H1 (cell line): ENCODE results near the gene TRPV4. TPM values are rescaled to one million over a fixed set of nuclear protein-coding genes. Genes with fewer than 3 reads are reported as not detected.

Source experiments
- CTCF ChIA-PET: fragments of 300-600 bp; sonication (Branson Sonifier 250); formaldehyde crosslinking; loops from one replicate; lab custom pipeline; 2021; ENCODE audit not compliant: partially characterized antibody; lab: Charles Lee
- POLR2A ChIA-PET: fragments of 300-600 bp; sonication (Branson Sonifier 250); formaldehyde crosslinking; loops from one replicate; lab custom pipeline; 2021; ENCODE audit warnings: inconsistent platforms; ENCODE audit not compliant: partially characterized antibody; lab: Charles Lee
- DNase-seq, 2 experiments: peaks; one replicate each; pipeline versions ENCODE4 v3.0.0 to v3.0.0-alpha.2; 2010 to 2022; ENCODE audit warnings: low spot score in 2 of 2, low read depth in 1 of 2, mixed read lengths in 1 of 2
- FAIRE-seq: peaks from 2 replicates; lab custom pipeline; 2011; peaks lifted over from hg19 to GRCh38; lab: Jason Lieb, UNC
- H2AFZ ChIP-seq: 2 replicates; pipeline ENCODE4 v1.8.1; 2012; ENCODE audit warnings: low read length, inconsistent platforms
- H2AK5ac ChIP-seq: 2 replicates; pipeline ENCODE4 v1.6.1; 2013; ENCODE audit warnings: low read depth, low read length
- H2BK120ac ChIP-seq: replicated peaks from 2 replicates; pipeline ENCODE3; 2013; ENCODE audit warnings: low read depth, low read length, inconsistent platforms
- H2BK12ac ChIP-seq: 2 replicates; pipeline ENCODE4 v1.6.1; 2013; ENCODE audit warnings: low read depth, low read length
- H2BK15ac ChIP-seq: 2 replicates; pipeline ENCODE4 v1.6.1; 2013; ENCODE audit warnings: low read length
- H2BK20ac ChIP-seq: 2 replicates; pipeline ENCODE4 v1.6.1; 2013; ENCODE audit warnings: low read length
- H2BK5ac ChIP-seq: 2 replicates; pipeline ENCODE4 v1.6.1; 2013; ENCODE audit warnings: low read depth, low read length
- H3K14ac ChIP-seq: 2 replicates; pipeline ENCODE4 v1.6.1; 2013; ENCODE audit warnings: inconsistent platforms; ENCODE audit not compliant: insufficient read length
- H3K18ac ChIP-seq: 2 replicates; pipeline ENCODE4 v1.6.1; 2013; ENCODE audit warnings: low read length; ENCODE audit errors: extremely low read depth
- H3K23ac ChIP-seq: 2 replicates; pipeline ENCODE4 v1.6.1; 2013; ENCODE audit warnings: inconsistent platforms; ENCODE audit not compliant: insufficient read length
- H3K23me2 ChIP-seq: 2 replicates; pipeline ENCODE4 v1.6.1; 2013; ENCODE audit warnings: low read depth, low read length
- H3K27ac ChIP-seq: 2 replicates; pipeline ENCODE4 v1.6.1; 2011; ENCODE audit warnings: low read depth, low read length, inconsistent platforms
- H3K27me3 ChIP-seq, 4 experiments: replicated peaks in 1 of 4; 1 replicate in 1 of 4; 2 replicates in 3 of 4; pipeline versions ENCODE4 v1.6.1 to v1.8.1; 2011 to 2013; ENCODE audit warnings: low read length in 3 of 4, mild to moderate bottlenecking in 3 of 4, inconsistent platforms in 2 of 4, mixed read lengths in 2 of 4, moderate library complexity in 1 of 4; ENCODE audit not compliant: control insufficient read depth in 3 of 4, insufficient read depth in 3 of 4; ENCODE audit errors: extremely low read depth in 1 of 4
- H3K36me3 ChIP-seq, 4 experiments: 2 replicates each; pipeline versions ENCODE4 v1.6.1 to v1.8.1; 2011 to 2013; ENCODE audit warnings: mild to moderate bottlenecking in 4 of 4, low read length in 3 of 4, moderate library complexity in 2 of 4, control low read depth in 1 of 4, inconsistent platforms in 1 of 4; ENCODE audit not compliant: insufficient read depth in 4 of 4, control insufficient read depth in 2 of 4
- H3K4ac ChIP-seq: replicated peaks from 2 replicates; pipeline ENCODE3; 2013; ENCODE audit warnings: low read length, low read depth, mixed read lengths, inconsistent platforms; ENCODE audit not compliant: insufficient read length
- H3K4me1 ChIP-seq, 4 experiments: replicated peaks in 1 of 4; 1 replicate in 1 of 4; 2 replicates in 3 of 4; pipeline versions ENCODE4 v1.6.1 to v1.8.1; 2011 to 2013; ENCODE audit warnings: low read length in 3 of 4, inconsistent platforms in 2 of 4, mixed read lengths in 1 of 4; ENCODE audit not compliant: insufficient read depth in 4 of 4, control insufficient read depth in 3 of 4
- H3K4me2 ChIP-seq, 2 experiments: 2 replicates each; pipeline versions ENCODE4 v1.6.1 to v1.8.1; 2011 to 2013; ENCODE audit warnings: low read depth in 2 of 2, low read length in 2 of 2, control low read depth in 1 of 2, inconsistent platforms in 1 of 2, mild to moderate bottlenecking in 1 of 2; ENCODE audit not compliant: insufficient read depth in 1 of 2
- H3K4me3 ChIP-seq, 4 experiments: fragments of 200-600, 300-600 bp in 1 of 4; sonication (generic), shearing (Covaris generic), sonication (Bioruptor Twin) in 1 of 4; 2 replicates each; pipeline versions ENCODE4 v1.5.1 to v1.8.1; 2011 to 2016; ENCODE audit warnings: low read length in 4 of 4, low read depth in 3 of 4, control low read depth in 2 of 4, inconsistent platforms in 2 of 4, mild to moderate bottlenecking in 2 of 4, mixed read lengths in 1 of 4, moderate library complexity in 1 of 4; ENCODE audit not compliant: insufficient read depth in 2 of 4; ENCODE audit errors: extremely low read depth in 1 of 4
- H3K56ac ChIP-seq: replicated peaks from 2 replicates; pipeline ENCODE3; 2013; ENCODE audit warnings: low read depth, mild to moderate bottlenecking, mixed read lengths, low read length, inconsistent platforms; ENCODE audit not compliant: insufficient read length
- H3K79me1 ChIP-seq: 2 replicates; pipeline ENCODE4 v1.6.1; 2013; ENCODE audit warnings: low read depth, low read length, control low read depth
- H3K79me2 ChIP-seq, 2 experiments: 2 replicates each; pipeline versions ENCODE4 v1.6.1 to v1.8.1; 2012 to 2013; ENCODE audit warnings: low read length in 2 of 2, mild to moderate bottlenecking in 2 of 2, inconsistent platforms in 1 of 2; ENCODE audit not compliant: insufficient read depth in 2 of 2, control insufficient read depth in 1 of 2
- H3K9ac ChIP-seq, 4 experiments: replicated peaks in 1 of 4; 1 replicate in 1 of 4; 2 replicates in 3 of 4; pipeline versions ENCODE4 v1.6.1 to v1.8.1; 2011 to 2013; ENCODE audit warnings: low read depth in 3 of 4, low read length in 3 of 4, control low read depth in 2 of 4, mild to moderate bottlenecking in 2 of 4, moderate library complexity in 2 of 4, inconsistent platforms in 1 of 4; ENCODE audit errors: extremely low read depth in 1 of 4
- H3K9me3 ChIP-seq, 2 experiments: 2 replicates each; pipeline versions ENCODE4 v1.6.1 to v1.8.1; 2012 to 2013; ENCODE audit warnings: mild to moderate bottlenecking in 2 of 2, moderate library complexity in 2 of 2, control low read depth in 1 of 2, inconsistent platforms in 1 of 2, low read depth in 1 of 2, low read length in 1 of 2, mixed read lengths in 1 of 2; ENCODE audit not compliant: insufficient read depth in 2 of 2
- H4K20me1 ChIP-seq, 2 experiments: replicated peaks in 1 of 2; 2 replicates each; pipeline versions ENCODE3 to v1.8.1; 2011 to 2013; ENCODE audit warnings: inconsistent platforms in 2 of 2, low read length in 2 of 2, mild to moderate bottlenecking in 1 of 2; ENCODE audit not compliant: insufficient read depth in 2 of 2, control insufficient read depth in 1 of 2
- H4K5ac ChIP-seq: 2 replicates; pipeline ENCODE4 v1.6.1; 2013; ENCODE audit warnings: low read length, low read depth, mixed read lengths, inconsistent platforms; ENCODE audit not compliant: insufficient read length
- H4K8ac ChIP-seq: 2 replicates; pipeline ENCODE4 v1.8.0; 2013; ENCODE audit warnings: mild to moderate bottlenecking, moderate library complexity, low read length, inconsistent platforms; ENCODE audit not compliant: insufficient read depth; ENCODE audit errors: extremely low read depth
- H4K91ac ChIP-seq: replicated peaks from 2 replicates; pipeline ENCODE3; 2013; ENCODE audit warnings: low read length, mixed read lengths, inconsistent platforms; ENCODE audit not compliant: insufficient read length
- BCL11A ChIP-seq, 2 experiments: IDR thresholded peaks; one replicate each; pipeline ENCODE4 v1.6.1; 2011; ENCODE audit warnings: low read depth in 2 of 2, low read length in 2 of 2, mild to moderate bottlenecking in 2 of 2
- BRCA1 ChIP-seq: IDR thresholded peaks from 2 replicates; pipeline ENCODE4 v1.6.1; 2012; ENCODE audit warnings: low read depth, low read length, improper control_type of control experiment
- CEBPB ChIP-seq: IDR thresholded peaks from 2 replicates; pipeline ENCODE4 v1.6.1; 2012; ENCODE audit warnings: low read depth, low read length
- GABPA ChIP-seq: IDR thresholded peaks from 2 replicates; pipeline ENCODE4 v1.6.1; 2011; ENCODE audit warnings: mild to moderate bottlenecking, low read length, moderate library complexity, borderline replicate concordance; ENCODE audit not compliant: insufficient read depth
- NRF1 ChIP-seq: IDR thresholded peaks from 2 replicates; pipeline ENCODE4 v1.6.1; 2011; ENCODE audit warnings: mild to moderate bottlenecking, low read depth, low read length, improper control_type of control experiment
- RNF2 ChIP-seq: fragments of 200-900, 300-1000 bp; sonication (generic); IDR thresholded peaks from 2 replicates; pipeline ENCODE4 v1.7.1; 2016; ENCODE audit warnings: borderline replicate concordance, low read depth, mild to moderate bottlenecking, antibody characterized with exemption, low read length; ENCODE audit not compliant: poor library complexity, severe bottlenecking; ENCODE audit errors: missing control alignments
- SP4 ChIP-seq: IDR thresholded peaks from 2 replicates; pipeline ENCODE4 v1.6.1; 2012; ENCODE audit warnings: low read length, inconsistent platforms
- SUZ12 ChIP-seq: fragments of 200-600 bp; sonication (generic); IDR thresholded peaks from 2 replicates; pipeline ENCODE4 v1.6.1; 2012; ENCODE audit warnings: mild to moderate bottlenecking, inconsistent platforms, low read length, moderate library complexity, mixed read lengths
- TAF7 ChIP-seq: optimal IDR thresholded peaks from 2 replicates; pipeline ENCODE3; 2011; ENCODE audit warnings: low read depth, mild to moderate bottlenecking, inconsistent platforms, low read length, moderate library complexity, borderline replicate concordance
- TCF12 ChIP-seq: IDR thresholded peaks from 2 replicates; pipeline ENCODE4 v1.6.1; 2011; ENCODE audit warnings: low read depth, mild to moderate bottlenecking, low read length
- YY1 ChIP-seq: IDR thresholded peaks from 2 replicates; pipeline ENCODE4 v1.6.1; 2011; ENCODE audit warnings: low read depth, mild to moderate bottlenecking, low read length
- WGBS, 2 experiments: shearing (Covaris generic) in 1 of 2; methylation state at CpG; one replicate each; pipeline versions ENCODE4 v1.1.6 to v1.1.7; 2013 to 2015; ENCODE audit warnings: low lambda C conversion rate in 2 of 2, mixed read lengths in 2 of 2, inconsistent platforms in 1 of 2, low coverage in 1 of 2, missing lambda C conversion rate in 1 of 2; ENCODE audit not compliant: insufficient replicate concordance in 2 of 2, insufficient coverage in 1 of 2, insufficient read length in 1 of 2; ENCODE audit errors: extremely low coverage in 1 of 2, missing lambda C conversion rate in 1 of 2; 5-methylcytosine and 5-hydroxymethylcytosine counted together
- polyA plus RNA-seq, 7 experiments: library from polyadenylated mRNA; depleted of rRNA in 3 of 7; stranded (reverse) in 5 of 7; unstranded in 2 of 7; fragments of >200 nt in 5 of 7; fragments of 200-250 nt in 2 of 7; gene quantifications; 1 replicate in 5 of 7; 2 replicates in 1 of 7; 4 replicates in 1 of 7; pipeline versions ENCODE4 v1.2.1 to v1.2.3, GENCODE V29; 2011 to 2013; ENCODE audit warnings: missing spikeins in 2 of 7, mixed read lengths in 2 of 7
- total RNA-seq: library from RNA; stranded (reverse); fragmentation: NEBNext Ultra II Directional; extraction: Animal tissue kit (Norgen Biotek cat#: 25700); gene quantifications from 2 replicates; pipeline ENCODE4 v1.2.1, GENCODE V29; 2021
- TF ChIP-seq, protein P1 (sequence below): IDR thresholded peaks from 2 replicates; pipeline ENCODE4 v1.6.1; 2012; ENCODE audit warnings: inconsistent platforms

The TRPV4 gene
- total and polyA plus RNA-seq, 2 of the 8 experiments (the other 6 are each of a cell fraction or from before 2014, with no cell fraction given), result 2.1 to 6.2 TPM

DNA sequence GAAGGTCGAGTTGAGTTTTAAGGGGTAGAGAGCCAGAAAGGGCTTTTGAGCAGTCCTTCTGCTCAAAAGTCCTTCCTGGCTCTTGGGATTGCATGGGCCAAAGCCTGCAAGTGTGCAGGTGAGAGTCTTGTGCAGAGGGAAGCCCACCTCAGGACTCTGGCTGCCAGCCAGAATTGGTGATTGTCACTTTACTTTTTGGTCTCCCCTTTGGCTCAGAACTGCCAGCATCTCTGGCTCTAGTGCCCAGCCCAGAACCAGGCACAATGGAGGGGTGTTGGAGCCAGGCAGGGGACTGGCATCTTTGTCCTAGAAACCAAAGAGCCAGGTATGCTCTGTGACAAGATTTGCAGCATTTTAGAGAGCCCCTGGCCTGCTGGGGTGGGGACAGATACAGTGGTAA is 96.1 kb downstream of the TRPV4 start:
- no peaks in the 10 kb centered on the region for H3K79me1 ChIP-seq
- no peaks in the 10 kb centered on the region for H3K23me2 ChIP-seq
- 8% methylated on average over 1 of the region's 1 CpG; no CpG with 5 or more reads in 1 of the 2 experiments for WGBS, 2 experiments
- H4K91ac ChIP-seq, result no peak overlapping the region
- H4K5ac ChIP-seq, result no peak overlapping the region
- H2BK5ac ChIP-seq, result no peak overlapping the region
- no peak overlapping the region for H2BK120ac ChIP-seq
- H2BK20ac ChIP-seq, result no peak overlapping the region
- H3K14ac ChIP-seq, result no peak overlapping the region
- H3K4ac ChIP-seq, result no peak overlapping the region
- H3K23ac ChIP-seq, result no peak overlapping the region
- no peak overlapping the region for H3K4me3 ChIP-seq
- no peak overlapping the region for H3K18ac ChIP-seq
- no peak overlapping the region for H3K27ac ChIP-seq
- no peak overlapping the region for H3K4me2 ChIP-seq
- FAIRE-seq, result no peak
- H4K20me1 ChIP-seq, result peaks cover 0 to 10% of the 10 kb centered on the region in 2 experiments
- no peak overlapping the region for H2AK5ac ChIP-seq
- no peak overlapping the region for H2BK12ac ChIP-seq
- H3K27me3 ChIP-seq, result peaks cover 0 to 16% (median 9%) of the 10 kb centered on the region in 4 experiments; a peak in 4 of 7 replicates
- H3K36me3 ChIP-seq, result no peaks in the 10 kb centered on the region
- ChIA-PET POLR2A (interaction anchor here (1.5 to 1.8 kb wide), 3 partner anchors 12 to 21 kb away, joined by 5 to 6 read pairs (median 6); no protein-coding TSS in a partner anchor), CTCF (interaction anchor here (1.0 to 3.7 kb wide), 7 partner anchors 15 to 138 kb away, joined by 3 to 35 read pairs (median 5); no protein-coding TSS in a partner anchor)
- no peak for DNase-seq
- no peak overlapping the region for H3K9ac ChIP-seq
- H3K79me2 ChIP-seq, result no peaks in the 10 kb centered on the region
- H2AFZ ChIP-seq, result no peak overlapping the region
- H2BK15ac ChIP-seq, result no peak overlapping the region
- H3K56ac ChIP-seq, result no peak overlapping the region
- peaks cover 5 to 11% (median 7%) of the 10 kb centered on the region in 4 experiments; a peak in 6 of 7 replicates for H3K4me1 ChIP-seq
- no peak overlapping the region for H4K8ac ChIP-seq
- H3K9me3 ChIP-seq, result no peaks in the 10 kb centered on the region
- no peak for TF ChIP-seq BCL11A (IDR thresholded peaks at IDR 0.05; ENCODE audit: low read depth in 2 of 2, low read length in 2 of 2)
- TF ChIP-seq, protein P1, sequence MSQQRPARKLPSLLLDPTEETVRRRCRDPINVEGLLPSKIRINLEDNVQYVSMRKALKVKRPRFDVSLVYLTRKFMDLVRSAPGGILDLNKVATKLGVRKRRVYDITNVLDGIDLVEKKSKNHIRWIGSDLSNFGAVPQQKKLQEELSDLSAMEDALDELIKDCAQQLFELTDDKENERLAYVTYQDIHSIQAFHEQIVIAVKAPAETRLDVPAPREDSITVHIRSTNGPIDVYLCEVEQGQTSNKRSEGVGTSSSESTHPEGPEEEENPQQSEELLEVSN, result no peak
- no peak for TF ChIP-seq SUZ12
- TF ChIP-seq BRCA1, result no peak
- TF ChIP-seq TCF12, result no peak
- no peak for TF ChIP-seq GABPA
- TF ChIP-seq CEBPB, result no peak
- TF ChIP-seq YY1, result no peak
- no peak for TF ChIP-seq SP4
- TF ChIP-seq NRF1, result no peak
- TF ChIP-seq RNF2, result no peak
- no peak for TF ChIP-seq TAF7
